GM12878 (cell line): ENCODE results near the gene EIF5A. TPM values are rescaled to one million over a fixed set of nuclear protein-coding genes. Genes with fewer than 3 reads are reported as not detected.

Experiments
- ATAC-seq: fragments of 200-7000 bp; cut with Tn5 transposase; 3 replicates; pipeline ENCODE4 v1.9.1; 2020; ENCODE audit warnings: mild to moderate bottlenecking, moderate library complexity
- BruUV-seq: library from RNA; stranded (reverse); fragments of 400-500 nt; replicated peaks from 2 replicates; lab custom pipeline; 2021; lab: Mats Ljungman, UMichigan
- CTCF ChIA-PET: fragments of 300-600 bp; sonication (Branson Sonifier 250); formaldehyde crosslinking; extraction: SDS; loops from one replicate; lab custom pipeline; 2021; ENCODE audit warnings: inconsistent platforms; lab: Yijun Ruan, JAX
- POLR2A ChIA-PET: fragments of 350-600 bp; formaldehyde crosslinking; extraction: SDS; loops from one replicate; lab custom pipeline; 2021; ENCODE audit warnings: inconsistent platforms; lab: Charles Lee
- RAD21 ChIA-PET: fragments of 300-600 bp; sonication (Branson Sonifier 250); formaldehyde crosslinking; loops from one replicate; lab custom pipeline; 2023; ENCODE audit warnings: antibody characterized with exemption; ENCODE audit not compliant: unreplicated experiment; lab: Charles Lee
- SMC1A ChIA-PET: fragments of 300-600 bp; sonication (Branson Sonifier 250); formaldehyde crosslinking; loops from one replicate; lab custom pipeline; 2023; ENCODE audit not compliant: unreplicated experiment, uncharacterized antibody; lab: Charles Lee
- DNase-seq: peaks from one replicate; pipeline ENCODE4 v3.0.0-alpha.2; 2011; ENCODE audit warnings: low read depth, low spot score
- FAIRE-seq: peaks from 3 replicates; lab custom pipeline; 2011; peaks lifted over from hg19 to GRCh38; lab: Jason Lieb, UNC
- H2AFZ ChIP-seq: 2 replicates; pipeline ENCODE4 v1.6.0; 2011; ENCODE audit warnings: low read depth, low read length, control low read depth; ENCODE audit not compliant: control insufficient read depth
- H3K27ac ChIP-seq: 2 replicates; pipeline ENCODE4 v1.5.1; 2011; ENCODE audit warnings: control low read depth; ENCODE audit not compliant: control insufficient read depth, insufficient read depth
- H3K27me3 ChIP-seq, 2 experiments: replicated peaks in 1 of 2; 2 replicates each; pipeline versions ENCODE4 v1.6.0 to v1.6.1; 2011; ENCODE audit warnings: low read length in 1 of 2; ENCODE audit not compliant: control insufficient read depth in 2 of 2, insufficient read depth in 2 of 2
- H3K36me3 ChIP-seq, 2 experiments: 2 replicates each; pipeline ENCODE4 v1.5.1; 2011; ENCODE audit warnings: low read length in 1 of 2; ENCODE audit not compliant: control insufficient read depth in 2 of 2, insufficient read depth in 2 of 2
- H3K4me1 ChIP-seq: 2 replicates; pipeline ENCODE4 v1.6.1; 2011; ENCODE audit warnings: mild to moderate bottlenecking, low read length, moderate library complexity, mixed read lengths; ENCODE audit not compliant: control insufficient read depth, insufficient read depth
- H3K4me2 ChIP-seq: 2 replicates; pipeline ENCODE4 v1.6.0; 2011; ENCODE audit warnings: control low read depth; ENCODE audit not compliant: control insufficient read depth, insufficient read depth
- H3K4me3 ChIP-seq: fragments of 200-600 bp; sonication (generic); 2 replicates; pipeline ENCODE4 v1.5.1; 2016
- H3K79me2 ChIP-seq: 2 replicates; pipeline ENCODE4 v1.6.0; 2011; ENCODE audit warnings: low read length; ENCODE audit not compliant: control insufficient read depth, insufficient read depth
- H3K9ac ChIP-seq: 2 replicates; pipeline ENCODE4 v1.8.0; 2011; ENCODE audit warnings: low read length, control low read depth, mixed read lengths; ENCODE audit not compliant: control insufficient read depth, insufficient read depth
- H3K9me3 ChIP-seq: replicated peaks from 3 replicates; pipeline ENCODE4 v1.5.1; 2011; ENCODE audit warnings: mild to moderate bottlenecking, low read length; ENCODE audit not compliant: control insufficient read depth, insufficient read depth
- H4K20me1 ChIP-seq: 2 replicates; pipeline ENCODE4 v1.6.0; 2011; ENCODE audit not compliant: control insufficient read depth, insufficient read depth
- CBFB ChIP-seq: IDR thresholded peaks from 2 replicates; pipeline ENCODE4 v1.6.1; 2016; ENCODE audit warnings: antibody characterized with exemption, low read depth
- CBX3 ChIP-seq: fragments of 200-600 bp; sonication (generic); IDR thresholded peaks from 2 replicates; pipeline ENCODE4 v1.6.1; 2016; ENCODE audit warnings: low read depth, borderline replicate concordance
- CEBPB ChIP-seq, 2 experiments: fragments of 150-350 bp in 1 of 2; IDR thresholded peaks; 2 replicates each; pipeline ENCODE4 v1.6.1; 2012 to 2014; ENCODE audit warnings: low read depth in 2 of 2, low read length in 2 of 2, borderline replicate concordance in 1 of 2, inconsistent platforms in 1 of 2
- CREB1 ChIP-seq: IDR thresholded peaks from 2 replicates; pipeline ENCODE4 v1.6.1; 2012; ENCODE audit warnings: low read depth, mild to moderate bottlenecking, inconsistent platforms
- EED ChIP-seq: sonication (generic); IDR thresholded peaks from 2 replicates; pipeline ENCODE4 v1.6.1; 2016; ENCODE audit warnings: antibody characterized with exemption, low read depth
- ELK1 ChIP-seq: IDR thresholded peaks from 2 replicates; pipeline ENCODE4 v1.6.1; 2012; ENCODE audit warnings: low read depth, low read length, improper control_type of control experiment
- ESRRA ChIP-seq: IDR thresholded peaks from 2 replicates; pipeline ENCODE4 v1.6.1; 2012; ENCODE audit warnings: mild to moderate bottlenecking, low read length, improper control_type of control experiment
- KLF5 ChIP-seq: fragments of 450-650 bp; IDR thresholded peaks from 2 replicates; pipeline ENCODE4 v1.6.1; 2014; ENCODE audit warnings: mild to moderate bottlenecking; ENCODE audit not compliant: partially characterized antibody
- LARP7 ChIP-seq: fragments of 450-650 bp; IDR thresholded peaks from 2 replicates; pipeline ENCODE4 v1.6.1; 2017; ENCODE audit warnings: mild to moderate bottlenecking
- PAX8 ChIP-seq: fragments of 450-650 bp; IDR thresholded peaks from 2 replicates; pipeline ENCODE4 v1.6.1; 2017; ENCODE audit warnings: mild to moderate bottlenecking, moderate library complexity
- POU2F2 ChIP-seq: IDR thresholded peaks from 3 replicates; pipeline ENCODE4 v1.6.1; 2011; ENCODE audit warnings: low read depth, mild to moderate bottlenecking, low read length, borderline replicate concordance
- STAT1 ChIP-seq: fragments of 450-650 bp; conservative IDR thresholded peaks from 2 replicates; pipeline ENCODE4 v1.6.1; 2014; ENCODE audit warnings: antibody characterized with exemption, mild to moderate bottlenecking
- TAF1 ChIP-seq: IDR thresholded peaks from 2 replicates; pipeline ENCODE4 v1.6.1; 2011; ENCODE audit warnings: mild to moderate bottlenecking, low read depth, low read length, borderline replicate concordance
- TARDBP ChIP-seq: IDR thresholded peaks from 2 replicates; pipeline ENCODE4 v1.6.1; 2016; ENCODE audit warnings: borderline replicate concordance
- TBL1XR1 ChIP-seq: IDR thresholded peaks from 2 replicates; pipeline ENCODE4 v1.6.1; 2012; ENCODE audit warnings: low read depth, low read length, improper control_type of control experiment
- ZBTB4 ChIP-seq: fragments of 450-650 bp; formaldehyde crosslinking; IDR thresholded peaks from 2 replicates; pipeline ENCODE4 v1.4.0; 2022; ENCODE audit warnings: mild to moderate bottlenecking, moderate library complexity
- WGBS: methylation state at CpG from one replicate; pipeline ENCODE4 v1.1.6; 2016; ENCODE audit warnings: low lambda C conversion rate; ENCODE audit not compliant: insufficient replicate concordance, insufficient coverage; ENCODE audit errors: missing lambda C conversion rate; 5-methylcytosine and 5-hydroxymethylcytosine counted together
- in situ Hi-C: fragments of 300-500 bp; cut with MboI; formaldehyde crosslinking; loops from 9 replicates; pipeline ENCODE4 v1.14.3; 2018; ENCODE audit warnings: mixed read lengths
- intact Hi-C: fragments of 100-400 bp; cut with micrococcal nuclease; formaldehyde crosslinking; loops from one replicate; pipeline ENCODE4 v1.14.2; 2022; ENCODE audit not compliant: unreplicated experiment
- polyA plus RNA-seq, 11 experiments: library from polyadenylated mRNA; depleted of rRNA in 4 of 11; unstranded in 6 of 11; stranded (reverse) in 5 of 11; fragments of >200 nt; fragmentation: Nextera tagmentation in 4 of 11; fragmentation: Illumina TruSeq in 1 of 11; extraction: Ambion mirVana in 4 of 11; extraction: Trizol in 1 of 11; gene quantifications; 1 replicate in 1 of 11; 2 replicates in 10 of 11; pipeline versions ENCODE4 v1.2.1 to v1.2.3, GENCODE V29; 2011 to 2016; ENCODE audit warnings: inconsistent platforms in 2 of 11, missing spikeins in 2 of 11, low read depth in 1 of 11
- total RNA-seq, 4 experiments: library from RNA; depleted of rRNA in 3 of 4; stranded (reverse); fragments of >200 nt in 3 of 4; fragmentation: Illumina TruSeq in 1 of 4; extraction: Trizol in 1 of 4; gene quantifications; 2 replicates each; pipeline versions ENCODE4 v1.2.1 to v1.2.3, GENCODE V29; 2013 to 2021
- TF ChIP-seq, protein P1 (sequence below), 3 experiments: IDR thresholded peaks in 2 of 3; conservative IDR thresholded peaks in 1 of 3; 2 replicates each; pipeline ENCODE4 v1.5.1; 2011; ENCODE audit warnings: low read depth in 3 of 3, low read length in 3 of 3, mild to moderate bottlenecking in 3 of 3, control low read depth in 2 of 3, moderate library complexity in 2 of 3, inconsistent platforms in 1 of 3, mixed read lengths in 1 of 3; ENCODE audit not compliant: control insufficient read depth in 2 of 3, insufficient read depth in 1 of 3; ENCODE audit errors: extremely low read depth in 1 of 3

The EIF5A gene
- total and polyA plus RNA-seq, 10 of the 15 experiments (the other 5 are each of a cell fraction or from before 2014, with no cell fraction given): 26.5 to 1,792 (median 944) TPM

DNA sequence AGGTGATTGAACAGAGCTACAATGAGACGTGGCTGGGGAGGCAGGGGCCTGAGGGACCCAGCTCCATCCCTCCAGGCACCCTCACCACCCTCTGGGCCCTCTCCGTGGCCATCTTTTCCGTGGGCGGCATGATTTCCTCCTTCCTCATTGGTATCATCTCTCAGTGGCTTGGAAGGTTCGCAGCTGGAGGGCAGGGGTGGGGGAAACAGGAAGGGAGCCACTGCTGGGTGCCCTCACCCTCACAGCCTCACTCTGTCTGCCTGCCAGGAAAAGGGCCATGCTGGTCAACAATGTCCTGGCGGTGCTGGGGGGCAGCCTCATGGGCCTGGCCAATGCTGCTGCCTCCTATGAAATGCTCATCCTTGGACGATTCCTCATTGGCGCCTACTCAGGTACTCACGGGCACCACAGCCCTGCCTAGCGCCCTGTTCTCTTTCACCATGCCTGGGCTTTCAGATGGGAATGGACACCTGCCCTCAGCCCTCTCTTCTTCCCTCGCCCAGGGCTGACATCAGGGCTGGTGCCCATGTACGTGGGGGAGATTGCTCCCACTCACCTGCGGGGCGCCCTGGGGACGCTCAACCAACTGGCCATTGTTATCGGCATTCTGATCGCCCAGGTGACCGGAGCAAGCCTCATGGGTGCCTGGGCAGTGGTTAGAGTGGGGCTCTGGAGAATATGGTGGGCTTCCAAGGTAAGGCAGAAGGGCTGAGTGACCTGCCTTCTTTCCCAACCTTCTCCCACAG, 23.8 kb upstream of the EIF5A start:
- Histone ChIP-seq H2AFZ (no peak overlapping the region), H3K4me1 (peaks cover 8% of the 10 kb centered on the region), H3K9me3 (no peaks in the 10 kb centered on the region), H3K4me3 (no peak overlapping the region), H3K27ac (no peak overlapping the region), H3K9ac (no peak overlapping the region), H3K79me2 (no peaks in the 10 kb centered on the region), H4K20me1 (no peaks in the 10 kb centered on the region; the same call in none of the 2 replicates), H3K4me2 (no peak overlapping the region), H3K36me3 (no peaks in the 10 kb centered on the region), H3K27me3 (peaks cover 0 to 1% of the 10 kb centered on the region in 2 experiments; a peak in 2 of 4 replicates)
- TF ChIP-seq TARDBP (no peak), CBX3 (no peak), ZBTB4 (no peak), LARP7 (no peak), ELK1 (no peak), STAT1 (no peak), TAF1 (no peak), CBFB (no peak), CREB1 (no peak), PAX8 (no peak), CEBPB (IDR thresholded peaks at IDR 0.05; ENCODE audit: borderline replicate concordance in 1 of 2, low read depth in 2 of 2, low read length in 2 of 2) (no peak), TBL1XR1 (no peak), KLF5 (no peak), POU2F2 (no peak), EED (no peak), ESRRA (no peak)
- TF ChIP-seq, protein P1, sequence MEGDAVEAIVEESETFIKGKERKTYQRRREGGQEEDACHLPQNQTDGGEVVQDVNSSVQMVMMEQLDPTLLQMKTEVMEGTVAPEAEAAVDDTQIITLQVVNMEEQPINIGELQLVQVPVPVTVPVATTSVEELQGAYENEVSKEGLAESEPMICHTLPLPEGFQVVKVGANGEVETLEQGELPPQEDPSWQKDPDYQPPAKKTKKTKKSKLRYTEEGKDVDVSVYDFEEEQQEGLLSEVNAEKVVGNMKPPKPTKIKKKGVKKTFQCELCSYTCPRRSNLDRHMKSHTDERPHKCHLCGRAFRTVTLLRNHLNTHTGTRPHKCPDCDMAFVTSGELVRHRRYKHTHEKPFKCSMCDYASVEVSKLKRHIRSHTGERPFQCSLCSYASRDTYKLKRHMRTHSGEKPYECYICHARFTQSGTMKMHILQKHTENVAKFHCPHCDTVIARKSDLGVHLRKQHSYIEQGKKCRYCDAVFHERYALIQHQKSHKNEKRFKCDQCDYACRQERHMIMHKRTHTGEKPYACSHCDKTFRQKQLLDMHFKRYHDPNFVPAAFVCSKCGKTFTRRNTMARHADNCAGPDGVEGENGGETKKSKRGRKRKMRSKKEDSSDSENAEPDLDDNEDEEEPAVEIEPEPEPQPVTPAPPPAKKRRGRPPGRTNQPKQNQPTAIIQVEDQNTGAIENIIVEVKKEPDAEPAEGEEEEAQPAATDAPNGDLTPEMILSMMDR (IDR thresholded peaks at IDR 0.05 in 2 of 3, conservative IDR thresholded peaks at IDR 0.05 in 1 of 3; ENCODE audit: control insufficient read depth in 2 of 3, extremely low read depth in 1 of 3, insufficient read depth in 1 of 3, low read depth in 3 of 3, low read length in 3 of 3): no peak
- SMC1A ChIA-PET: interaction anchor here (1.7 kb wide), 1 partner anchor 13 kb away, joined by 10 read pairs; no protein-coding TSS in a partner anchor
- no peak for DNase-seq
- CTCF ChIA-PET: interaction anchor here (0.9 to 10.3 kb wide), 3 partner anchors 14 to 238 kb away, joined by 3 to 102 read pairs (median 6); no protein-coding TSS in a partner anchor
- POLR2A ChIA-PET: interaction anchor here (1.0 kb wide), 1 partner anchor 63 kb away, joined by 3 read pairs; no protein-coding TSS in a partner anchor
- no peak for FAIRE-seq
- intact Hi-C loops: no loop called here
- WGBS: 47% methylated on average over 18 of the region's 18 CpGs
- ATAC-seq: no peak
- BruUV-seq: no TSS peak
- in situ Hi-C loops: no loop called here
- RAD21 ChIA-PET: no interaction called here
